HG02938 (cell line): Measurements from ENCODE around the gene LAMP1.
"Not testable (repeated sequence)": the region's sequence is repeated elsewhere in the genome, so short reads cannot be mapped to it uniquely, and the experiment has no call there.

Experiments used
- ATAC-seq: cut with Tn5 transposase; IDR thresholded peaks from one replicate; pipeline ENCODE4 v1.9.1; 2021; ENCODE audit warnings: mild to moderate bottlenecking, moderate library complexity; ENCODE audit not compliant: unreplicated experiment

LAMP1 gene

DNA sequence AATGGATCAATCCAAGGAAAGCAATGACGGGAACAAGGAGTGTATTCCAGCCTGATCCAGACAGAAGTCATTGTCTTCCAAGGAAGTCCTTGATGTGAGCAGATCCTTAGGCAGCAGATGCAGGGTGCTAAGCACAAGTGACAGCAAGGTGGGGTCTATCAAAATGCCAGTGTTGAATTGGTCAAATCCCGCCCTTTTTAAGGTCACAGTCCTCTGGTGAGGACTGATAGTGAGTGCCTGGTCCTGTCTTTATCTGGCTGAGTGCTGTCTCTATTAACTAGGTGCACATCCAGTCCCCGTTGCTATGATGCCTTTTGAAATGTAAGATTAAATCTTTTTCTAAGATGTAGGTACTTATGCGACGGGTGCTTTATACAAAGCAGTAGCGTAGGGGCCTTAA, 1.3 kb upstream of the LAMP1 start:
- ATAC-seq: no peak

DNA sequence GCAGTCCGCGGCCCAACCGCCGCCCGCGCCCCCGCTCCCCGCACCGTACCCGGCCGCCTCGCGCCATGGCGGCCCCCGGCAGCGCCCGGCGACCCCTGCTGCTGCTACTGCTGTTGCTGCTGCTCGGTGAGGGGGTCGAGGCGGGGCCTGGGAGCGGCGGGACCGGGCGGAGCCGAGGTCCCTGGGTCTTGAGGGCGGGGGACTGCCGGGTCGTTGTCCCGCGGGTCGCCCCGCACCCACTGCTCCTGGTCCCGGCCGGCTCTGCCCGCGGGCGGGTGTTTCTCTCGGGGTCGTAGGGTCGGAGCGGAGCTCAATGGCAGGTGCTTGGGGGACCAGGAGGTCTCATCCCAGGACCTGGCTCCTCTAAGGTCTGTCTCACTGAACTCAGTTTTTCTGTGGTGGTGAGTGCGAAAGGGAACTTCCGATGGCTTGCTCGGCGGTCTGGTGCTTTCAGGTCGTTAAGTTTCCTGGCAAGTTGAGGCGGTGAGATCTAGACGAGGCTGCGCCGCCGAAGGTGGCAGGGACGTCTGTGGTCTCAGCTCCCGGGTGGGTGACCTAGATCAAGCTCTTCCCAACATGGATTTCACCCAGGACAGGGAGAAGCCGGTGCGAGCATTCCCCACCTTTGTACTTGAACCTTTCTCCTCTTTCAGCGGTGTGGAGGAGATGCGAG, 467 bp downstream of the LAMP1 start:
- ATAC-seq: peak; percentile 51

DNA sequence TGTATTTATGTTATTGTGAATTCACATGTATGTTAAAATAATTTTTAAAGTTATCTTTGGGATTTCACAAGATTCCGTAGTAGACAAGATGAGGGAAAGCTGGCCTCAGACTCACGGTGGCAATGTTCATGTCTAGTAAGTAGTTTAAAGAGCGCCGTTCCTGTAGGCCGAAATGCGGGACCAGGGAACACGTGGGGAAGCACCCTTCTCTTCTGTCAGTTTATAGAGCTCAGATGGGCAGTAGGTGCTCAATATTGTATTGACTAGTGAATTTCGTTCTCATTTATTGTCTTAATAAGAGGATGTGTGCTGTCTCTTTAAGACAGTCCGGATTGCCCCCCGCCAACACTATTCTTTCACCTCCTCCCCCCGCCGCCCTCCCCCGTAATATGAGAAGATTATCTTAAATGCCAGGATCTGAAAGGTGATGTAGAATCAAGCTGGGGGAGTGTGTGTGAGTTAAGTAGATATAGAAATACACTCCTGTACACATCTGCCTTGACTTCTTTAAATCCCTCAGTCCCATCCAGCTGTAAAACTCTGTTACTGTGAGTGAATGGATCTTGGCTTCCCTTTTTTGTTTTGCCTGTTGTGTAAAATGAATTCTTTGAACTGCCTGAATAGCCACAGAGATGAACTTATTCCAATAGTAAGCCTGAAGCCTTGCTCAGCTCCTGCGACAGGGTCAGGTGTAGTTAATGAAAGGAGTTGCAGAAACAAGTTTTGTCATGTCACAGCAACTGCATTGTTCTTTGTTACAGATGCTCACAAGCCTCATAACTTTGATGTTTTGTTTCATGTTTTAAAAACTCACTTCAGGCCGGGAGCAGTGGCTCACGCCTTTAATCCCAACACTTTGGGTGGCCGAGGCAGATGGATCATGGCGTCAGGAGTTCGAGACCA, 1.3 kb downstream of the LAMP1 start:
- no peak for ATAC-seq

DNA sequence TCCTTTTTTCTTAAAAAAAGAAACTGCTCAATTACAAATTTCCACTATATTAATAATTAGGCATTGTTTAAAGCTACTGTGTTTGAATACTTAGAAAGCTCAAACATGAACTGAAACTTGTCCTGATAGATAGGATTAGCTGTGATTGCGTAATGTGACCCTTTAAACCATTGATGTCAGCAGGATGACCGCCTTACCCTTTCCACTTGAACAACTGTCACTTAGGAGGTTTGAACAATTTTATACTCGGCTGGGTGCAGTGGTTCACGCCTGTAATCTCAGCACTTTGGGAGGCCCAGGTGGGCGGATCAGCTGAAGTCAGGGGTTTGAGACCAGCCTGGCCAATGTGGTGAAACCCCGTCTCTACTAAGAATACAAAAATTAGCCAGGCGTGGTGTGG, 2.9 kb downstream of the LAMP1 start:
- no peak for ATAC-seq

DNA sequence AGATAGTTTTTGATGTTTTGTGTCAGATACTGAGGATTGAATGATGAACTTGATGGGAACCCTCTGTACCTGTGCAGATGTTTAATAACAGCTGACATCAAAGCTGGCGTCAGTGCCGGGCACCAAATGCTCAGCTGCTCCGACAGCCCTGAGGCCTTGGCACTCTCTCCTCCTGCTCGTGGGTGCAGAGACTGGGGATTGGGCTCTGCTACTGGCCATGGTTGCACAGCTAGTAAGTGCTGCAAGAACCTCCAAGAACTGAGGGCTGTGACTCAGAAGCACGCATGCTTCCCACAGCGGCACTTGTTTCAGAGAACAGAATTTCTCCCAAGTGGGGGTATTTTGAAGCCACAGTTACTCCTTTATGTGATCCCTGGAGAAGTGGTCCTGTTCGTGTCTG, 5.9 kb downstream of the LAMP1 start:
- no peak for ATAC-seq

DNA sequence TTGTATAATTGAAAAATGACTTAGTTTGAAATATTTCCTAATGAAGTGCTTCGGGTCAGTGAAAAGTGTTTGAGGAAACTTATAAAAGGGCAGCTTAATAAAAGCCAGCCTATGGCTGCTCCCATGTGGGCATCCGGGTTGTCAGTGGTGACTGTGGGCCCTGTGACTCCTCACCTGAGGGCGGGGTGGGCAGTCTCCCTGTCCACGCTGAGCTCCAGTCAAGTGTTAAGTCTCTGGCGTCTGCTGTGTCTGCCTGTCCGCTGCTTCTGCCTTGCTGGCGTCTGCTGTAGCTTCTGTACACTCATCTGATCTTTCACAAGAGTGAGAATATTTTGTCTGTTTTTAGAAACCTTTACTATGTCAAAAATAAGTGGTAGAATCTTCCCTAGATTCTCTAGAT, 7.1 kb downstream of the LAMP1 start:
- ATAC-seq: no peak

DNA sequence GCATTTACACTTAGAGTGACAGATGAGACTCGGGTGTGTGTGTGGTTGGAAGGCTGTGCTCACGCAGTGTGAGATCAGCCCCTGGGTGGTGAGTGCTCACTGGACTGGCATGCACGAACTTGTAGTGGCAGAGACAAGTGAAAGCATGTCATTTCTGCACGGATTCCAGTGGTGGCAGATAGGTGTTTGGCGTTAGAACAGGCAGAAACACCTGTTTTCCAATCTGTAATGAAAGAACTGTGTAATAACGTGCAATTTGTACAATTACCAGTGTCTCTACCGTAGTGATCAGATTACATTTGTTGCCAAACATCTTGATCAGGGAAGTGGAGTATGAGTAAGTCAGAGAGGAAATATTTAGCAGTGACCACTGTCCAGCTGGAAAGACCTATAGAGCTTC, 8.2 kb downstream of the LAMP1 start:
- no peak for ATAC-seq

DNA sequence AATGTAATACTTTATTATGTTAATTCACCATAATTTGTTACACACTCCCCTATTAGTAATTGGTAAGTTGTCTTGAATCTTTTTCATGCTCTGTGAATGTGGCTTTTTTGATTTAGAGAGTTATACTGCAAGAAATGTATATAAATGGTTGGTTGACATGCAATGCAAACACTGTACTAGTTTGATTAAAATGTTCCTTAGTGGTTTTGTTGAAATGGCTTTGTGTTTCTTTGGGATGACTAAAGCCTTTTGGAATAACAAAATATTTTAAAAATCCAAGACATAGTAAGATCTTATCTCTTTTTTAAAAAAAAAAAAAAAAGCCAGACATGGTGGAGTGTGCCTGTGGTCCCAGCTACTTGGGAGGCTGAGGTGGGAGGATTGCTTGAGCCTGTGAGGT, 10.5 kb downstream of the LAMP1 start:
- ATAC-seq: no peak

DNA sequence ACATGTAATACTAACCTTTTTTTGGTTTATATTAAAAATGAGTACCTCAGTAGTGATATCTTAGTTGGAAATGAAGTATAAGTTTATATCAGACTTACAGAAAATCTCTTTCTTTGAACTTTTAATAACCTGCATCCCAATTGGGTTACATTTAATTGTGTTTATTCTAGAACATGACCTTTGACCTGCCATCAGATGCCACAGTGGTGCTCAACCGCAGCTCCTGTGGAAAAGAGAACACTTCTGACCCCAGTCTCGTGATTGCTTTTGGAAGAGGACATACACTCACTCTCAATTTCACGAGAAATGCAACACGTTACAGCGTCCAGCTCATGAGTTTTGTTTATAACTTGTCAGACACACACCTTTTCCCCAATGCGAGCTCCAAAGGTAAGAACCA, 12.4 kb downstream of the LAMP1 start:
- ATAC-seq: no peak

DNA sequence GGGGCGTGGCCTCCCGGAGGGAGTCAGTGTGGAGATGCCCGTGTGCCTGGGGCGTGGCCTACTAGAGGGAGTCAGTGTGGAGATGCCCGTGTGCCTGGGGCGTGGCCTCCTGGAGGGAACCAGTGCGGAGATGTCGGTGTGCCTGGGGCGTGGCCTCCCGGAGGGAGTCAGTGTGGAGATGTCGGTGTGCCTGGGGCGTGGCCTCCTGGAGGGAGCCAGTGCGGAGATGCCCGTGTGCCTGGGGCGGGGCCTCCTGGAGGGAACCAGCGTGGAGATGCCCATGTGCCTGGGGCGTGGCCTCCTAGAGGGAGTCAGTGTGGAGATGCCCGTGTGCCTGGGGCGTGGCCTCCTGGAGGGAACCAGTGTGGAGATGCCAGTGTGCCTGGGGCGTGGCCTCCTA, 17.1 kb downstream of the LAMP1 start:
- not testable (repeated sequence) for ATAC-seq

DNA sequence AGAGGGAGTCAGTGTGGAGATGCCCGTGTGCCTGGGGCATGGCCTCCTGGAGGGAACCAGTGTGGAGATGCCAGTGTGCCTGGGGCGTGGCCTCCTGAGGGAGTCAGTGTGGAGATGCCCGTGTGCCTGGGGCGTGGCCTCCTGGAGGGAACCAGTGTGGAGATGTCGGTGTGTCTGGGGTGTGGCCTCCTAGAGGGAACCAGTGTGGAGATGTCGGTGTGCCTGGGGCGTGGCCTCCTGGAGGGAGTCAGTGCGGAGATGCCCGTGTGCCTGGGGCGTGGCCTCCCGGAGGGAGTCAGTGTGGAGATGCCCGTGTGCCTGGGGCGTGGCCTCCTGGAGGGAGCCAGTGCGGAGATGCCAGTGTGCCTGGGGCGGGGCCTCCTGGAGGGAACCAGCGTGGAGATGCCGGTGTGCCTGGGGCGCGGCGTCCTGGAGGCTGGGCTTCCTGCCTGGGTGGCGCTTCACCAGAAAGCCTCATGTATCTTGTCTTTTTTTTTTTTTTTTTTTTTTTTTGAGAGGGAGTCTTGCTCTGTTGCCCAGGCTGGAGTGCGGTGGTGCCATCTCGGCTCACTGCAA, 17.9 kb downstream of the LAMP1 start:
- ATAC-seq: not testable (repeated sequence)

DNA sequence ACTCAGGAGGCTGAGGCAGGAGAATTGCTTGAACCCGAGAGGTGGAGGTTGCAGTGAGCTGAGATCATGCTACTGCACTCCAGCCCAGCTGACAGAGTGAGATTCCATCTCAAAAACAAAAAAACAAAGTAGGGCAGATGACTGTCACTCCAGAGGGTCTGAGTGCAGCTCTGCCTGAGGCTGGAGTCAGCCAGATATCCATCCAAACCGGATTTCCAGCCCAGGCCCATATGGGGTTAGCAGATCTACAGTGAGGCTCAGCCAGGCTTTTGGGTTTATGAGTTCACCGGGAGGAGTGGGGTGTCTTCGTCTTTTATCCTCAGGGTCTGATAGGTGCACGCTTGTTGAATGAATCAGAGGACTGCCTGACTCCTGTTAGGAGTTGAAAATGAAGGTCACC, 19.0 kb downstream of the LAMP1 start:
- ATAC-seq: no peak

DNA sequence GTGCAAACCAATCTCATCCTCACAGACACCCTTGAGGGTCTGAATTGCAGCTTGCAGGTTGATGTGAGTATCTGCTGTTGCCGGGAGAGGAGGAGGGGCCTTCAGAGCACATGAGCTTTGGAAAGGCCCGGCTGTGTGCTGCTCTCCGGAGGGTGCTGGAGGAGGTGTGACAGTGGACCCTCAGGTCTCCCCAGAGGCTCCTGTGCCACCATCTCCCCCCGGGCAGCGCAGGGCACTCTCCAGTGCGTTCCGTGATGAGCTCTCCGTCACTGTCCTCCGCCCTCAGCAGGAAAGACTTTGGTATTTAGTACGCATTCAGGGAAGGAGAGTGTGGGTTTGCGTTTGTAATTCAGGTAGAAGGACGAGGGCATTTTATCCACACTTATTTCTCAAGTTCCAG, 20.0 kb downstream of the LAMP1 start:
- no peak for ATAC-seq

DNA sequence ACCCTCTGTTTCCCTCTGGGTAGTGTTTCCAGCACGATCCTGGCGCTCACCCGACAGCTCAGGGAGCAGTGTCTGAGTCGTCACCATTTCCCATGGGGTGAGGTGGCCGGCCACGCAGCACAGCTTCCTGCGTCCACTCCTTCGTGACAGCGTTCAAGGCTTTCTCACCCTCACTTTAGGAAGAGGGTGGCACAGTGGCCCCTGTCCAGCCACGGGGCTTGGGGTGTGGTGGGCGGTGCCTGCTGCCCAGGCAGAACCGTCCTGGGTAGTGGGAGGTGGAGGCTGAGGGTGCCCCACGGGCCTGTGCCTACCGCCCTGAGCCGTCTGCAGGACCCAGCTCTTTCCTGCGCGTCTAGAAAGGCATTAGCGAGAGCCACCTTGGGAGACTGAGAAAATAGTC, 21.9 kb downstream of the LAMP1 start:
- no peak for ATAC-seq

DNA sequence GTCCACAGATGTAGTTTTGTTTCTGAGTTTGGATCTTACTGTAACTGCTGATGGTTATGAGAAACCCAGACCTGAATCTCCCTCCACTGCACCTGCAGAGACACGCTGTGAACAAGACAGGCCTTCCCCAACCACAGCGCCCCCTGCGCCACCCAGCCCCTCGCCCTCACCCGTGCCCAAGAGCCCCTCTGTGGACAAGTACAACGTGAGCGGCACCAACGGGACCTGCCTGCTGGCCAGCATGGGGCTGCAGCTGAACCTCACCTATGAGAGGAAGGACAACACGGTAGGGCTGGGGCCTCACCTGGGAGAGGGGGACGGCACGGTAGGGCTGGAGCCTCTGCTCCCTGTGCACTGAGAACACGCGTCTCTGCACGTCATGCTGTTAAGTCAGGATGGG, 22.3 kb downstream of the LAMP1 start:
- ATAC-seq: no peak

DNA sequence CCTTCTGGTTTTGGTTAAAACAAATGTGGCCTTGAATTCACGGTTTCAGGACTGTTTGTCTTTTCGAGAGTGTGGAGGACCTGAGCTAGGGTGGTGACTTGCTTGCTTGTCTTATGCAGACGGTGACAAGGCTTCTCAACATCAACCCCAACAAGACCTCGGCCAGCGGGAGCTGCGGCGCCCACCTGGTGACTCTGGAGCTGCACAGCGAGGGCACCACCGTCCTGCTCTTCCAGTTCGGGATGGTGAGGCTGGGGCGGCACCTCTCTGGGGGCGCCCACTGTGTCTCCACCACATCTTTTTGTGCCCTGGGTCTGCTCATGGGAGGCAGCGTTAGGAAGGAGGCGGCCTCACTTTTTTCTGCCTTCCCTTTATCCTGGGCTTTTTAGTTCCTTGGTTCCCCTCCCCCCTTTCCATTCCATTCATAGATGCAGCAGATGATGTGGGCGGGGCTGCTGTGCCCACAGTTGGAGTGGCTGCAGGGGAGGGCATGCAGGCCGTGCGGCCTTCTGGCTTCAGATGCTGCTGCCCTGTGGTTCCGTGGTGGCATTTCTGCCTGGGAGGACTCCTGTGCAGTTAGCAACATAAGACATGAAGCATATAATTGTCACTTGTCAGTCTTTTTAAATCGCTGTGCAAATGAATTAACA, 23.3 kb downstream of the LAMP1 start:
- ATAC-seq: no peak

DNA sequence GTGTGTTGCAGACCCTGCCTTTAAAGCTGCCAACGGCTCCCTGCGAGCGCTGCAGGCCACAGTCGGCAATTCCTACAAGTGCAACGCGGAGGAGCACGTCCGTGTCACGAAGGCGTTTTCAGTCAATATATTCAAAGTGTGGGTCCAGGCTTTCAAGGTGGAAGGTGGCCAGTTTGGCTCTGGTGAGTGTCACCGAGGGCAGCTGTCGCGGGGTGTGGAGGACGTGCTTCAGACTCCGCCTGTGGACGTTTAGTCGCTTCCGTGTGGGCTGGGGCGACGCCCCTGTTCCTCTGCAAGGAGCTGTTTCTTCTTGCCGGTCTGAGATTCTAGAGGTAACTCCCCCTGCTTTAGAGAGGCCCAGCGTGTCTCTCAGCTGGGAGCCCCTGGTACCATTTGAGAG, 24.5 kb downstream of the LAMP1 start:
- ATAC-seq: no peak

DNA sequence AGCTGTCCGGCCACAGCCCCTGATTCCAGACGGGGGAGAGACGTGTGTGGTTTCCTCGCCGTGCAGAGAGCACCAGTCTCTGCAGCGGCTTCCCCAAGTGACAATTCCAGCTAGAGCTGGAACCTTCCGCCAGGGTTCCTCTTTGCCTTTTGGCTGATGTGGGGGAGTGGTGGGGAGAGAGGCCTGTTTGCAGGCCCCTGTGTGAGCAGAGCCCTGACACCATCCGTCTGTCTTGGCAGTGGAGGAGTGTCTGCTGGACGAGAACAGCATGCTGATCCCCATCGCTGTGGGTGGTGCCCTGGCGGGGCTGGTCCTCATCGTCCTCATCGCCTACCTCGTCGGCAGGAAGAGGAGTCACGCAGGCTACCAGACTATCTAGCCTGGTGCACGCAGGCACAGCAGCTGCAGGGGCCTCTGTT, 25.0 kb downstream of the LAMP1 start:
- no peak for ATAC-seq

DNA sequence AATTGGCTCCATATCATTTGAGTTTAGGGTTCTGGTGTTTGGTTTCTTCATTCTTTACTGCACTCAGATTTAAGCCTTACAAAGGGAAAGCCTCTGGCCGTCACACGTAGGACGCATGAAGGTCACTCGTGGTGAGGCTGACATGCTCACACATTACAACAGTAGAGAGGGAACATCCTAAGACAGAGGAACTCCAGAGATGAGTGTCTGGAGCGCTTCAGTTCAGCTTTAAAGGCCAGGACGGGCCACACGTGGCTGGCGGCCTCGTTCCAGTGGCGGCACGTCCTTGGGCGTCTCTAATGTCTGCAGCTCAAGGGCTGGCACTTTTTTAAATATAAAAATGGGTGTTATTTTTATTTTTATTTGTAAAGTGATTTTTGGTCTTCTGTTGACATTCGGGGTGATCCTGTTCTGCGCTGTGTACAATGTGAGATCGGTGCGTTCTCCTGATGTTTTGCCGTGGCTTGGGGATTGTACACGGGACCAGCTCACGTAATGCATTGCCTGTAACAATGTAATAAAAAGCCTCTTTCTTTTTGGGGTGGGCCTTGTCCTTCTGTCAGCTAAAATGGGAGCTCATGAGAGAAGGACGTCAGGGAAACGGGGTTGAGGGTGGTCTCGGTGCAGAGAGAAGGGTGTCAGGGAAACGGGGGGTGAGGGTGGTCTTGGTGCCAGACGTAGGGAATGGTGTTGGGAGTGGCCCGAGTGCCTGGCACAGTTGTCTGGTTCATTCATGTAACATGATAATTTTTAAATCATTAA, 26.0 kb downstream of the LAMP1 start:
- no peak for ATAC-seq

DNA sequence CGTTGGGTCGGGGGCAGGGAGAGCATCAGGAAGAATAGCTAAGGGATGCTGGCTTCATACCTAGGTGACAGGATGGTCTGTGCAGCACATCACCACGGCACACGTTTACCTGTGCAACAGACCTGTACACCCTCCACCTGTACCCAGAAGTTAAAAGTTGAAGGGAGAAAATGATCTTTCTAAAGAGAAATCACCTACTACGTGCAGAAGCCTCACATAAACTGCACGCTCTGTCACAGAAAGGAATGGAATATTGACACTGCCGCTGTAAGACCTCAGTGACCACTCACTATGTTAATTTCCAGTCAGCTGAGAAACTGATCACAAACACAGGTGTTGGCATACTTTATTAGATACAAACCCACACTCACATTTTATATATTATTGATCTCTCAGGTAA, 26.8 kb downstream of the LAMP1 start:
- ATAC-seq: no peak

DNA sequence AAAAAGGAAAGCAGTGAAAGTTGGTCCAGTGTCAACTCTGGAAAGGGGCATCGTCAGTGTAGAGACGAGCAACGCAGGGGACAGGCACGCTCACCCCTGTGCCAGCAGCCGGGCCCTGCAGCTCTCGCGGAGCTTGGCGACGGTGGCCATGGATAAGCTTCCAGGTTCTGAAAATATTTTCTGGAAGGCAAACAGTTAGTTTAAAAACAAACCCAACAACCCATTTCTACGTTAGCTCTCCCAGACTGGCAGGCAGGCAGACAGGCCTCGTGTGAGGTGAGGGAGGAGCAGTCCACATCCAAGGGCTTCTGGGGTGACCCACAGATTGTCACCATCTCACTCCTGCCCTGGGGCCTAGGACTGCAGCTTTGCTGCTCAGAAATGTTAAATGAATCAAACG, 27.4 kb downstream of the LAMP1 start:
- no peak for ATAC-seq
